ENCODE measurements around the gene PROCA1. TPM values are rescaled to one million over a fixed set of nuclear protein-coding genes. Genes with fewer than 3 reads are reported as not detected.
"Not testable (repeated sequence)": the region's sequence is repeated elsewhere in the genome, so short reads cannot be mapped to it uniquely, and the experiment has no call there.

Gene PROCA1
- total RNA-seq, 2 experiments from 2014 or later, result 4.0 to 4.5 TPM

- POLR2A ChIA-PET, result interaction anchor here (0.6 kb wide), 1 partner anchor 45 kb away, joined by 3 read pairs; no protein-coding TSS in a partner anchor
- Mint-ChIP-seq H3K4me1 (peaks cover 39% of the 10 kb centered on the region), H3K27ac (no peak overlapping the region), H3K9me3 (ENCODE audit: low read depth) (no peaks in the 10 kb centered on the region), H3K4me3 (no peak overlapping the region), H3K36me3 (ENCODE audit: low read depth) (peaks cover 47% of the 10 kb centered on the region), H3K27me3 (no peaks in the 10 kb centered on the region)
- intact Hi-C loops (cut with DNase I, micrococcal nuclease), result no loop called here
- ATAC-seq (no peak), DNase-seq (no peak)
- CTCF ChIA-PET, result interaction anchor here (0.8 to 2.3 kb wide), 4 partner anchors 19 to 55 kb away, joined by 3 to 18 read pairs (median 8); partner anchors contain the start of gene BLTP2
These were observed 43.8 kb downstream of the PROCA1 start for GRCh38 chr17:28667870-28668269.

GRCh38 chr17:28665994-28666393 lies 45.7 kb downstream of the PROCA1 start:
- no peak overlapping the region for H3K27ac Mint-ChIP-seq
- H3K36me3 Mint-ChIP-seq (ENCODE audit: low read depth), result peaks cover 40% of the 10 kb centered on the region
- H3K4me1 Mint-ChIP-seq, result peaks cover 42% of the 10 kb centered on the region
- ChIA-PET POLR2A (no interaction called here), CTCF (interaction anchor here (1.2 to 6.8 kb wide), 2 partner anchors 20 to 45 kb away, joined by 3 to 125 read pairs; partner anchors contain the start of gene BLTP2)
- H3K27me3 Mint-ChIP-seq, result no peaks in the 10 kb centered on the region
- H3K9me3 Mint-ChIP-seq (ENCODE audit: low read depth), result no peaks in the 10 kb centered on the region
- intact Hi-C loops (cut with DNase I, micrococcal nuclease), result no loop called here
- ATAC-seq, result no peak
- no peak for DNase-seq
- no peak overlapping the region for H3K4me3 Mint-ChIP-seq

DNA sequence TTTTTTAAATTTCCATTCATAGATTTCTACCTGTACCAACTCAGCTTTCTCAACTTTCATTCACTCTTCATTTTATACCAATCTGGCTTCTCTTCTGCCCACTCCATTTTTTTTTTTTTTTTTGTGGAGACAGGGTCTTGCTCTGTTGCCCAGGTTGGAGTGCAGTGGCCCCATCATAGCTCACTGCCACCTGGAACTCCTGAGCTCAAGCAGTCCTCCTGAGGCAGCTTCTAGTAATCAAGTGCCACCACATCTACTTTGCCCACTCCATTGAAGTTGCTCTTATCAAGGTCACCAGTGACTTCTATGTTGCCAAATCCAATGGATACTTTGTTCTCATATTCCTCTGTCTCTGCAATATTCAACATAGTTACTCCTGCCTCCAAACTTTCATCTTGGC lies 48.0 kb downstream of the PROCA1 start:
- intact Hi-C loops (cut with DNase I, micrococcal nuclease), result loop anchor here (5.0 kb wide), 7 partner anchors 49 to 904 kb away; partner anchors contain the start of genes ABHD15 (in 1 of the 2), ALDOC (in 1 of the 2), DHRS13 (in 1 of the 2) and NUFIP2 (in 1 of the 2)
- Mint-ChIP-seq H3K9me3 (ENCODE audit: low read depth) (no peaks in the 10 kb centered on the region), H3K27me3 (no peaks in the 10 kb centered on the region), H3K4me3 (peak overlapping the region; percentile 94), H3K36me3 (ENCODE audit: low read depth) (peaks cover 46% of the 10 kb centered on the region), H3K27ac (peak overlapping the region; percentile 99), H3K4me1 (peaks cover 54% of the 10 kb centered on the region)
- ChIA-PET POLR2A (interaction anchor here (0.6 kb wide), 1 partner anchor 443 kb away, joined by 4 read pairs; no protein-coding TSS in a partner anchor), CTCF (interaction anchor here (0.7 to 6.8 kb wide), 3 partner anchors 12 to 624 kb away, joined by 3 to 125 read pairs (median 3); partner anchors contain the start of gene BLTP2)
- no peak for ATAC-seq
- DNase-seq, result no peak

DNA sequence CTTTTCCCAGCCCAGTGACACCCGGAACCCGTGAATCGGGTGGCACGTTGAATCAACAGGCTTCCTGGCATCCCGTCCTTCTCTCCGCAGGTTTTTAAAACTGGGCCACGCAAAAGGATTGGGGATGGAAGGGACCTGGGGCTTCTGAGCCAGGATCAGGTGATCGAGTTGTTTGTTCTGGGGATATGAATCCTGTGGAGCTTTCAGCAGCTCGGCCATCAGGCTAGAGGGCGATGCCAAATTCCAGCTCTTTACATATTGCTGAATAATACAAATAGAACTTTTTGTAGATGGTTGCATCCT lies 49.2 kb downstream of the PROCA1 start:
- Mint-ChIP-seq H3K27ac (peak overlapping the region; percentile 99), H3K4me3 (peak overlapping the region; percentile 94), H3K9me3 (ENCODE audit: low read depth) (no peaks in the 10 kb centered on the region), H3K36me3 (ENCODE audit: low read depth) (peaks cover 51% of the 10 kb centered on the region), H3K27me3 (no peaks in the 10 kb centered on the region), H3K4me1 (peaks cover 49% of the 10 kb centered on the region)
- DNase-seq (no peak), ATAC-seq (no peak)
- POLR2A ChIA-PET, result interaction anchor here (0.6 to 3.6 kb wide), 5 partner anchors 12 to 289 kb away, joined by 3 to 23 read pairs (median 9); partner anchors contain the start of genes BLTP2 and PHF12
- CTCF ChIA-PET, result interaction anchor here (0.9 to 6.8 kb wide), 8 partner anchors 9 to 289 kb away, joined by 3 to 125 read pairs (median 4); partner anchors contain the start of genes ALDOC, BLTP2 and RPL23A
- intact Hi-C loops (cut with DNase I, micrococcal nuclease), result loop anchor here (1.0 to 5.0 kb wide), 12 partner anchors 17 to 905 kb away; partner anchors contain the start of genes PHF12 (in 2 of the 2), PROCA1 (in 2 of the 2), ABHD15 (in 1 of the 2) and ALDOC (in 1 of the 2)

- Mint-ChIP-seq H3K36me3 (ENCODE audit: low read depth) (peaks cover 50% of the 10 kb centered on the region), H3K9me3 (ENCODE audit: low read depth) (no peaks in the 10 kb centered on the region), H3K4me3 (peak within 1 kb of the TSS; percentile 94), H3K27ac (peak within 1 kb of the TSS; percentile 99), H3K27me3 (no peaks in the 10 kb centered on the region), H3K4me1 (peaks cover 48% of the 10 kb centered on the region)
- ATAC-seq, result peak; percentile 87
- peak; percentile 98 for DNase-seq
- ChIA-PET POLR2A (interaction anchor here (0.6 to 3.6 kb wide), 13 partner anchors 12 to 743 kb away, joined by 3 to 23 read pairs (median 4); partner anchors contain the start of genes BLTP2, PHF12, PIGS and RPL23A), CTCF (interaction anchor here (0.6 to 6.8 kb wide), 14 partner anchors 9 to 521 kb away, joined by 3 to 125 read pairs (median 4); partner anchors contain the start of genes ALDOC, BLTP2, PROCA1 and RPL23A)
- intact Hi-C loops (cut with DNase I, micrococcal nuclease), result loop anchor here (1.0 to 5.0 kb wide), 13 partner anchors 17 to 905 kb away; partner anchors contain the start of genes BLTP2 (in 2 of the 2), PHF12 (in 2 of the 2), PROCA1 (in 2 of the 2) and ABHD15 (in 1 of the 2)
These were observed 49.8 kb downstream of the PROCA1 start, which contains the start of the genes SDF2 and SUPT6H for GRCh38 chr17:28661635-28662526. SDF2 (minus strand) TSS chr17:28661906; CDS start chr17:28661876, 30 bp downstream. SUPT6H (plus strand) TSS chr17:28662205; CDS start chr17:28673402, 11,197 bp downstream.

GRCh38 chr17:28659497-28659881 lies 52.2 kb downstream of the PROCA1 start:
- ATAC-seq; POLR2A ChIA-PET; intact Hi-C loops (cut with DNase I, micrococcal nuclease); H3K9me3 Mint-ChIP-seq (ENCODE audit: low read depth); H3K27ac Mint-ChIP-seq; H3K27me3 Mint-ChIP-seq; DNase-seq; CTCF ChIA-PET: not testable (repeated sequence)
- peak overlapping the region; percentile 94 for H3K4me3 Mint-ChIP-seq
- peaks cover 39% of the 10 kb centered on the region for H3K36me3 Mint-ChIP-seq (ENCODE audit: low read depth)
- peaks cover 40% of the 10 kb centered on the region for H3K4me1 Mint-ChIP-seq

GRCh38 chr17:28658766-28659496 lies 52.8 kb downstream of the PROCA1 start:
- DNase-seq; H3K27ac Mint-ChIP-seq; H3K27me3 Mint-ChIP-seq; POLR2A ChIA-PET; ATAC-seq; H3K9me3 Mint-ChIP-seq (ENCODE audit: low read depth); intact Hi-C loops (cut with DNase I, micrococcal nuclease); H3K4me3 Mint-ChIP-seq: not testable (repeated sequence)
- CTCF ChIA-PET, result interaction anchor here (1.4 kb wide), 1 partner anchor 12 kb away, joined by 7 read pairs; no protein-coding TSS in a partner anchor
- H3K36me3 Mint-ChIP-seq (ENCODE audit: low read depth), result peaks cover 37% of the 10 kb centered on the region
- H3K4me1 Mint-ChIP-seq, result peaks cover 35% of the 10 kb centered on the region

DNA sequence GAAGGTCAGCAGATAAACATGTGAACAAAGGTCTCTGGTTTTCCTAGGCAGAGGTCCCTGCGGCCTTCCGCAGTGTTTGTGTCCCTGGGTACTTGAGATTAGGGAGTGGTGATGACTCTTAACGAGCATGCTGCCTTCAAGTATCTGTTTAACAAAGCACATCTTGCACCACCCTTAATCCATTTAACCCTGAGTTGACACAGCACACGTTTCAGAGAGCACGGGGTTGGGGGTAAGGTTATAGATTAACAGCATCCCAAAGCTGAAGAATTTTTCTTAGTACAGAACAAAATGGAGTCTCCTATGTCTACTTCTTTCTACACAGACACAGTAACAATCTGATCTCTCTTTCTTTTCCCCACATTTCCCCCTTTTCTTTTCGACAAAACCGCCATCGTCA lies 53.3 kb downstream of the PROCA1 start:
- Mint-ChIP-seq H3K36me3 (ENCODE audit: low read depth) (peaks cover 33% of the 10 kb centered on the region), H3K4me1 (peaks cover 30% of the 10 kb centered on the region)
- DNase-seq; ATAC-seq; POLR2A ChIA-PET; H3K27ac Mint-ChIP-seq; H3K27me3 Mint-ChIP-seq; H3K4me3 Mint-ChIP-seq; intact Hi-C loops (cut with DNase I, micrococcal nuclease); H3K9me3 Mint-ChIP-seq (ENCODE audit: low read depth): not testable (repeated sequence)
- CTCF ChIA-PET, result interaction anchor here (1.4 to 1.6 kb wide), 2 partner anchors 9 to 11 kb away, joined by 4 to 7 read pairs; no protein-coding TSS in a partner anchor

DNA sequence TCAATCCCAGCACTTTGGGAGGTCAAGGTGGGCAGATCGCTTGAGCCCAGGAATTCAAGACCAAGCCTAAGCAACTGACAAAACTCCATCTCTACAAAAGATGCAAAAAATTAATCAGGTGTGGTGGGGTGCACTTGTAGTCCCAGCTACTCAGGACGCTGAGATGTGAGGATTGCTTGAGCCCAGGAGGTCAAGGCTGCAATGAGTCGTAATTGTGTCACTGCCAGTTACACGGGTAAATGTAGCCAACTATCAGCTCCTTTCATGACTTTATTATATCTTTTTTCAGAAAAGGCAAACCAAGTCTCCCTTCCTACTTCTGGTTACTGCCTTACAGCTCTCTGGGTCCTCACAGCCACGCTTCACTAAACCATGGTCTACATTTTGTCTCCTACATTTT lies 53.9 kb downstream of the PROCA1 start:
- Mint-ChIP-seq H3K36me3 (ENCODE audit: low read depth) (peaks cover 32% of the 10 kb centered on the region), H3K27me3 (no peaks in the 10 kb centered on the region), H3K9me3 (ENCODE audit: low read depth) (no peaks in the 10 kb centered on the region), H3K27ac (no peak overlapping the region), H3K4me3 (no peak overlapping the region), H3K4me1 (peaks cover 24% of the 10 kb centered on the region)
- CTCF ChIA-PET, result interaction anchor here (0.7 to 1.6 kb wide), 3 partner anchors 9 to 14 kb away, joined by 3 to 7 read pairs (median 4); no protein-coding TSS in a partner anchor
- intact Hi-C loops (cut with DNase I, micrococcal nuclease), result no loop called here
- POLR2A ChIA-PET, result interaction anchor here (0.6 kb wide), 1 partner anchor 56 kb away, joined by 9 read pairs; no protein-coding TSS in a partner anchor
- DNase-seq (no peak), ATAC-seq (no peak)

DNA sequence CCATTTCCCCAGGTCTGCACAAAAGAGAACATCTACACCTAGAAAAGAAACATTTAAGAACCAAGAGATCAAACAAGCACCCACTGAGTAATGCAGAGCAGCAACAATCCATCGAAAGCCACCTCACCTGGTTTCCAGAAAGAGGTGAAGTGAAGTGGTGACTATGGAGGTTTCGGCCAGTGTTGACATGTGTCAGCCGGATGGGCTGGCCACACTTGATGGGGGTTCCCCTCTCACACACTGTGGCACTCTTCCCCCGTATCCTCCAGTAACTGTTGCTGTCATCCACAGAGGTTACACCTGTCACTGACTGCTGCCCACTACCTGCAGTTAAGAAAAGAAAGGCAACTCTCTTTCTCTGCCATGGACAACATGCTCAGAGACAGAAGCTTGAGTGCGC lies 56.5 kb downstream of the PROCA1 start:
- H3K27me3 Mint-ChIP-seq, result no peaks in the 10 kb centered on the region
- POLR2A ChIA-PET, result interaction anchor here (0.6 kb wide), 1 partner anchor 38 kb away, joined by 5 read pairs; no protein-coding TSS in a partner anchor
- peaks cover 14% of the 10 kb centered on the region for H3K4me1 Mint-ChIP-seq
- H3K4me3 Mint-ChIP-seq, result no peak overlapping the region
- peak overlapping the region; percentile 6 for H3K27ac Mint-ChIP-seq
- peaks cover 25% of the 10 kb centered on the region for H3K36me3 Mint-ChIP-seq (ENCODE audit: low read depth)
- intact Hi-C loops (cut with DNase I, micrococcal nuclease), result no loop called here
- ATAC-seq (peak; percentile 30), DNase-seq (no peak)
- H3K9me3 Mint-ChIP-seq (ENCODE audit: low read depth), result no peaks in the 10 kb centered on the region
- CTCF ChIA-PET, result no interaction called here

Data from activated CD4-positive, alpha-beta T cell treated with anti-CD3 and anti-CD28 coated beads for 36 hours (primary cell).